Airway epithelial cell (primary cell): Measurements from ENCODE around the gene FTL. TPM values are rescaled to one million over a fixed set of nuclear protein-coding genes. Genes with fewer than 3 reads are reported as not detected.

Experiments used
- total RNA-seq: library from RNA; depleted of rRNA; stranded (reverse); fragments of >200 nt; gene quantifications from 2 replicates; pipeline ENCODE4 v1.2.3, GENCODE V29; 2015

FTL gene
- 788 and 1,050 TPM in 2 replicates for total RNA-seq

GRCh38 chr19:48965040-48965805 lies at the start of gene FTL:
Gene FTL, plus strand, starts transcription at chr19:48965309. Its CDS starts 199 bp downstream, at chr19:48965508.

GRCh38 chr19:48933382-48933932 lies 31.7 kb upstream of the FTL start, which contains the start of gene DHDH:
Gene DHDH, plus strand, starts transcription at chr19:48933699. Its CDS starts 23 bp downstream, at chr19:48933722.

DNA sequence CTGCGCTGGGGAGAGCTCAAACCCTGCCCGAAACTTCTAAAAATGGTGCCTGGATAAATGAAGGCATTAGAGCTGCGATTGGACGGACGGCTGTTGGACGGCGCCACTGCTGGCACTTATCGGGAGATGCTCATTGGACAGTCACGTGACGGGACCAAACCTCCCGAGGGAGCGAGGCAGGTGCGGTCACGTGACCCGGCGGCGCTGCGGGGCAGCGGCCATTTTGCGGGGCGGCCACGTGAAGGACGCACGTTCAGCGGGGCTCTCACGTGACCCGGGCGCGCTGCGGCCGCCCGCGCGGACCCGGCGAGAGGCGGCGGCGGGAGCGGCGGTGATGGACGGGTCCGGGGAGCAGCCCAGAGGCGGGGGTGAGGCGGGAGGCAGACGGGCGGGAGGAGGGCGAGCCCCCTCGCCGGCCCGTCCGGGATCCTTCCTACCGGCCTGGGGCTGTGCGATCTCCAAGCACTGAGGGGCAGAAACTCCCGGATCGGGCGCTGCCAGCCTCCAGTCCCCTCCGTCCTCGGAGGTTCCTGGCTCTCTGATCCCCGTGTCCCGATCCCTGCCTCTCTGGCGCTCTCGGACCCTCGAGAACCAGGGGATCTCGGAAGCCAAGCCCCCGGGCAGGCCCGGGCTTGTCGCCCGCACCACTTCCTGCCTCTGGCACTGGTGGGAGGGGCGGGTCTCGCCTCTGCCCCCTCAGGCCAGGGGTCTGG lies 10.4 kb upstream of the FTL start, which contains the start of gene BAX:
TSS of gene BAX (plus strand) at position 281 of the 713 bp plus-strand sequence. CDS start at position 335, 54 bp downstream.

DNA sequence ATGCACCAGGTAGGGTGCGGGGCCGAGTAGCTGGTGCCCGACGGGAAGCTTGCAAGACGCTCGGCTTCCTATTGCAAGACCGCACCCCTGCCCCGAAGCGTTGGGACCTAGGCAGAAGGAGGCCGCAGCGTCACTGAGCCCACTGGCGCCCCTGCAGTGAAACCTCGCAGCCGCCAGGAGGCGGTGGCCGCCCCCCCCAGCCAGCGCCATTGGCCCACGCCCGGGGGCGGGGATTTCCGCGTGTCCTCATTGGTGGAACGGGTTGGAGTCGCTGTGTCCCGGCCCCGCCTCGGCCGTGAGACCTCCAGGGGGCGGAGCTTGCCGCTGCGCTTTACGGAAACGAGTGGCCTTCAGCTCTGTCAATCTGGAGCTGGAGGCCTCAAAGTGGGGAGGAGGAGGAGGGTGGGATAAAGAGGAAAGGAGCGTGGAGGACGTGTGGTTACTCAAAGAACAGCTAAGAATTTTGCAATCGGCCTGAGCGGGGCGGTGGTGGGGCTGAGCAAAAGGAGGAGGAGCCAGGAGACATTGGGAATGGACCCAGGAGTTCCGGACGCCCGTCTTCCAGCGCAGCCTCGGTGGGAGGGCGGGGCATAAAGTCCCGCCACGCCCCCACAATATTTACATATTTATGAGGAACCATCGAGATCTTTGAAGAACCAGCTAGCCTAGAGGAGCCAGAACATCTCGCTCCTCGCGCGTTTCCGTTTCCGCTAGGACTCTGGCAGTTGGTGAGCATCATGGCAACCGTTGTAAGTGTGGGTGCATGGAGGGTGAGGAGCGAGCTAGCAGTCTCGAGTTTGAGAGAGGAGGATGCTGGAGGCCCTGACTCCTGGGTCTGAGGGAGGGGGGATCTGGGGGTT lies 28.3 kb downstream of the FTL start, which contains the start of the genes GYS1 and RUVBL2:
TSS of gene GYS1 (minus strand) at position 135 of the 860 bp plus-strand sequence. CDS start 197 bp downstream, outside the sequence.
TSS of gene RUVBL2 (plus strand) at position 713 of the 860 bp plus-strand sequence. CDS start at position 738, 25 bp downstream.

Other genes starting within 250 kb of the FTL start
- gene MAMSTR, start 245.6 kb upstream of the FTL start, total RNA-seq: 0.85 and 0.88 TPM in 2 replicates
- gene RASIP1, start 224.7 kb upstream of the FTL start, total RNA-seq: 3.0 and 4.8 TPM in 2 replicates
- gene IZUMO1, start 218.4 kb upstream of the FTL start, total RNA-seq: 0.28 TPM in 1 of 2 replicates, not detected in the other
- gene FUT1, start 212.7 kb upstream of the FTL start, total RNA-seq: 8.0 and 8.2 TPM in 2 replicates
- not detected in 2 replicates for gene FGF21, start 209.8 kb upstream of the FTL start, total RNA-seq
- 43.5 and 69.6 TPM in 2 replicates for gene BCAT2, start 154.3 kb upstream of the FTL start, total RNA-seq
- 1.1 and 2.4 TPM in 2 replicates for gene HSD17B14, start 128.8 kb upstream of the FTL start, total RNA-seq
- 1.7 and 5.3 TPM in 2 replicates for gene PLEKHA4, start 96.7 kb upstream of the FTL start, total RNA-seq
- 25.3 and 25.5 TPM in 2 replicates for gene PPP1R15A, start 92.9 kb upstream of the FTL start, total RNA-seq
- not detected in 2 replicates for gene TULP2, start 66.6 kb upstream of the FTL start, total RNA-seq
- gene NUCB1, start 65.0 kb upstream of the FTL start, total RNA-seq: 186 and 191 TPM in 2 replicates
- gene DHDH, start 31.6 kb upstream of the FTL start, total RNA-seq: 0.33 and 1.1 TPM in 2 replicates
- gene BAX, start 10.4 kb upstream of the FTL start, total RNA-seq: 74.6 and 94.5 TPM in 2 replicates
- 63.5 and 69.1 TPM in 2 replicates for gene GYS1, start 28.0 kb downstream of the FTL start, total RNA-seq
- gene RUVBL2, start 28.6 kb downstream of the FTL start, total RNA-seq: 300 and 321 TPM in 2 replicates
- gene LHB, start 51.8 kb downstream of the FTL start, total RNA-seq: not detected in 2 replicates
- gene CGB3, start 59.0 kb downstream of the FTL start, total RNA-seq: not detected in 2 replicates
- 0.49 and 1.3 TPM in 2 replicates for gene CGB2, start 66.6 kb downstream of the FTL start, total RNA-seq
- 2.4 TPM in 1 of 2 replicates, not detected in the other for gene CGB1, start 71.6 kb downstream of the FTL start, total RNA-seq
- gene CGB5, start 78.5 kb downstream of the FTL start, total RNA-seq: not detected in 2 replicates
- 0.37 TPM in 1 of 2 replicates, not detected in the other for gene CGB8, start 83.8 kb downstream of the FTL start, total RNA-seq
- 0.23 and 2.3 TPM in 2 replicates for gene CGB7, start 92.4 kb downstream of the FTL start, total RNA-seq
- gene NTF4, start 99.5 kb downstream of the FTL start, total RNA-seq: 5.6 and 6.5 TPM in 2 replicates
- not detected in 2 replicates for gene KCNA7, start 107.4 kb downstream of the FTL start, total RNA-seq
- gene SNRNP70, start 120.1 kb downstream of the FTL start, total RNA-seq: 208 and 217 TPM in 2 replicates
- gene LIN7B, start 149.1 kb downstream of the FTL start, total RNA-seq: 10.3 and 10.5 TPM in 2 replicates
- 4.0 and 11.2 TPM in 2 replicates for gene C19orf73, start 153.8 kb downstream of the FTL start, total RNA-seq
- gene PPFIA3, start 154.2 kb downstream of the FTL start, total RNA-seq: 9.9 and 12.8 TPM in 2 replicates
- not detected in 2 replicates for gene HRC, start 190.1 kb downstream of the FTL start, total RNA-seq
- gene TRPM4, start 192.5 kb downstream of the FTL start, total RNA-seq: 19.6 and 20.2 TPM in 2 replicates